HG03103 (cell line): ENCODE measurements around the gene HPRT1.
A peak's percentile ranks its signal among the peaks of the same experiment; 100 is the strongest.

Experiments
- ATAC-seq: cut with Tn5 transposase; IDR thresholded peaks from one replicate; pipeline ENCODE4 v1.9.1; 2021; ENCODE audit warnings: low read depth; ENCODE audit not compliant: unreplicated experiment

Gene HPRT1

DNA sequence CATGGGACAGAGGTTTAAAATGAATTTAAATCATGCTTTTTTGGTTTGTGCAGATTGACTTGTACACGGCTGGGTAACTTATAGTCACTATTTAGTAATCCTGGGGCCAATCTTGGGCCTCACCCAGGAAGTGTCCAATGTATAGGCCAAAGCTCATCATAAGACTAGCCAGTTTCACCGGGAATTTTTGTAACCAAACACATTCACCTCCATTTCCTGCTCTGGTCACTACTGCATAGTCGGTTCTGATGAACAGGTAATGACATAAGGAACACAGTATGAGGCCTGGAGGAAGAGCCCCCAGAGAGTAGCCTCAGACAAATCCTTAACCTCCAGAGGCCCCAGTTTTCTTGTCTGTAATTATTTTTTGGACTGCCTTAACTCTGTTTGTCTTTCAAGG is 81.9 kb downstream of the HPRT1 start:
- no peak for ATAC-seq

DNA sequence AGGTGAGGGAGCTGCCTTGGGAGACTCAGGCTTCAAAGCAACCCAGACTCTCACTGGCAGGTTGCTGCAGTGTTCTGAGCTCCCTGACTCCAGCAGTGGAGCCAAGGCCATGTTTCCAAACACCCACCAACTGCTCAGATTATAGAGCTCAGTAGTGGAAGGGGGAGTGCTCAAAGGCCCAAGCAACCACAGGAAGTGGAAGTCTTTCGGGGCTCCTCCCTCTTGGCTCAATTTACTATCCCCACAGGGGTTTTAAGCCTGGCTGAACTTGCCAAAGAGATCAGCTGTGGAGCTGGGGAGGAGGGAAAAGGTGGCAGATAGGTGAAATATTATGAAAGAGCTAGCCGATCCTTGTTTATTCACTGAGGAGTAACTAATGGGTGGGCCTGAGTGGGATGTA is 82.5 kb downstream of the HPRT1 start:
- ATAC-seq: peak; percentile 63

GRCh38 chrX:134543288-134543687 is 83.3 kb downstream of the HPRT1 start:
- no peak for ATAC-seq

DNA sequence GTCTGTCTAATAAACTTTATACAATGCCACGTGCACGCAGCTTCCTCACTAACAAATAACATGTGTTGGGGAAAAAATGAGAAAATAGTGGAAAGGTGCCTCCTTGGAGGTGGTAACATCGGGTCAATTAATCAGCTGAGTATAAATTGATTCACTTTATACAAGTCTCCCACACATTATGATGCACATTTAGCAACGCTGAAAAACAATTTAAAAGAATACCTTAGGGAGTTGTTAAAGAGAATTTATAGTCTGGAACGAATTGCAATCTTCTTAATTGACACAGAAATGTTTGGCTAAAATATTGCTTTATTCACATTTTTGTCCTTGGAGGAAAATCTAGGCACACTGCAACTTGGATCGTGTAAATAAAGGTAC is 84.2 kb downstream of the HPRT1 start:
- ATAC-seq: no peak

DNA sequence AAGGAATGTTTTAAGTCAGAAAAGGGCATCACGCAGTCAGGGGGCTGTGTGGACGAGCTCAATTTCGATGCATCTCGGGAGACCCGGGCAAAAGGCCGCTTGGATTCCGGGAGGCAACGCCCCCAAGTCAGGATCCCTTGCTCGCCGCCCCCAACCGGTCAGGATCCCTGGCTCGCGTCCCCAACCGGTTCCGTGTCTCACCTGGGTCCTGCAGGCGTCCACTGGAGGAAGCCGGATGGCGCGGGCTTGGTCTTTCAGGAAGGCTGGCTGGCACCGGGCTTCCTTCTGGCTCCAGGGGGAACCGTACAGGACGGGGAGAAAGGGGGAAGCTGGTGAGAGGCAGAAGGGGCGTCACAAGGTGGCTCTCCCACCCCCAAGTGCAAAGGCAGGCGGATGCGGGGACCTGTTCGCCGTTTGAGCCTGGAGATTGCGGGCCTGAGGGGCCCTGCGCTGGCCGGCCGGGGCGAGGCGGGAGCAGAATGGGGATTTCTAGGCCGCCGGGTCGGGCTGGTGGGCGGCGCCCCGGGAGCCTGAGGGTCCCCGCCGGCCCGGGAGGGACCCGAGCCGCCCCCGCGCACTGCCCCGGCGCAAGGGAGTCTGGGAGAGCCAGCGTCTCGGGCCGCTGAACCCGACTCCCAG is 84.7 kb downstream of the HPRT1 start:
- no peak for ATAC-seq

GRCh38 chrX:134545510-134545909 is 85.5 kb downstream of the HPRT1 start:
- no peak for ATAC-seq

DNA sequence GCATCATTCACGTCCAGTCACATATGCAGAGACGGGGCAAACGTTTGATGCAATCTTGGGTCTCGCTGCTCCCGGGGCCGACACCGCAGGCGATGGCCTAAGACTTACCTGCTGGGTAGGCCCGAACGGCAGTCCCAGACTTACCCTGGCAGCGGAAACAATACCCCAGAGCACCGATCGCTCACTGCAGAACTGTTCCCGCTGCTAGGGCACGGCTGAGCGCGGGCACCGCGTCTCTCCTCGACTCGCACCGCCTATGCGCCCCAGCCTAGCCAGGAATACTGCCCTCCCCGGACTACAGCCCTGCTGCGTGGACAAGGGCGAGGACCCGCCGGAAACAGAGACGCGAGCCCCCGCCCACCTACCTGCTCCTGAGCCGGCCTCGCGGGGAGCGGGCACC is 86.2 kb downstream of the HPRT1 start:
- ATAC-seq: no peak

DNA sequence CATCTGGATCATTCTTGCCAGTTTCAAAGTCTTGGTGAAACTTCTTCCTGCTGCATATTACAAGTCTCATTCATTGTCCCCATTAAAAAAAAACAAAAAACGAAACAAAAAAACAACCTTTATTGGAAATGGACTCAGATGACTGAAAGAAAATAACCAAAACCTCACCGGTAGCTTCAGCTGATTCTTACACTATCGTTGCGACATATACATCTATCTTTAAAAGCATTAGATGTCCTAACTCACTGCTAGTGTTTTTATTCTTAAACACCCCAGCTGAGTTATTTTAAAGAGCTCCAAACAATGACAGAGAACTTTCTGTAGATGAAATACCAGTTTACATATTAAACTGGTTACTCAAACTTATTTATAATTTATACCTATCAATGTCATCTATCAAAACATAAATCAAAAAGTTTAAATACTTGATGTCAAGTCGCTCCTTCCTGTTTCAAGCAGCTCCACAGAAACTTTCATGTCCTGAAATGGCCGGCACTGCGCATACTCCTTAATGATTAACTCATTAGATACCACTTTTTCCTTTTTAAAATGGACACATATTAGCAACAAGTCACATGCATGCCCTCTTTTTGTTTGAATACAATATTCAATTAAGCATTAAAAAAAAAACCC is 87.2 kb downstream of the HPRT1 start:
- no peak for ATAC-seq

DNA sequence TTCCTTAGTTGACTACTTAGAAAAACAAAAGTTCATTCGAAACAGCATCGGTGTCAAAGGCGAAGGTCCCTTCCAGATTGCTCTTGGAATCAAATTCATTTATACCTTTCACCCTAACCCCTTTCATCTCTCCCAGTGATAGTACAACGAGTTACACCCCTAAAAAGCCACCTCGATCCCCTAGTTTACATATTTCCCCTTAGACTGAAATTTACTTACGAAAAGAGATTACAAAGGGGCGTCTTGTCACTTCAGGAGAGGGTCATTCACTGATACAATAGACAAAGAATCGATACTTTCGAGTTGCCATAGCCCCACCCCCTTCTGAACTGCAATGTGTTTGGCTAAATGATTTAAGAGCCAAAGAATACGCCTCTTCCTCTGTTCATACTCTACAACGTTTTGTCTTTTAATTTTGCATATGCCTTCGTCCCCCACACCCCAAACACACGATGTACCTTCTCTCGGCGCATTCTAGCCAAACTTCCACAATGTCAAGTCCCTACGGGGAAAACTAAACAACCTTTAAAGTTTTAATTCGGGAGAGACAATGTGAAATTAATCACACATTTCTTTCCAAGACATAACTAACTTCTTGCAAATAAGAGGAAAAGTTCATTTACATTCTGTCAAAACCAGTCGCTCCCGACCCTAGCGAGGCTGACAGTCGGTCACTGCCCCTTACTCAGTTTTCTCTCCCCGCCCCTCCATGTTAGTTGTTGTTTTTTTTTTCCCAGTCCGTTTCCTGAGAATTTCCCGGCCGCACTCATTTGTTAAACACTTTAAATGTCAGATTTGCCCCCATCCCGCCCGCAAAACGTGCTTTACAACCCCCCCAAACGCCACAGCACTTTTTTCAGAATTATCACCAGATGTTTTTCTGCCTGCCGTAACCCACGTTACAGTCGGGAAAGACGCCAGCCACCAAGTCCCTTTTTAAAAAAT is 88.6 kb downstream of the HPRT1 start:
- no peak for ATAC-seq
